ENCODE results near the gene ANKMY1.

The ANKMY1 gene

GRCh38 chr2:240579071-240579762 lies 21.4 kb upstream of the ANKMY1 start:
- DNase-seq, result peak; percentile 44

GRCh38 chr2:240578488-240578887 lies 20.7 kb upstream of the ANKMY1 start:
- no peak for DNase-seq

GRCh38 chr2:240578110-240578450 lies 20.3 kb upstream of the ANKMY1 start:
- DNase-seq, result no peak

GRCh38 chr2:240577281-240578109 lies 19.7 kb upstream of the ANKMY1 start:
- DNase-seq, result no peak

- no peak for DNase-seq
Observed at GRCh38 chr2:240576436-240577205, 18.8 kb upstream of the ANKMY1 start.

- DNase-seq, result no peak
Observed at GRCh38 chr2:240576036-240576435, 18.2 kb upstream of the ANKMY1 start.

- DNase-seq, result no peak
Observed at GRCh38 chr2:240575101-240575965, 17.5 kb upstream of the ANKMY1 start.

GRCh38 chr2:240574386-240575100 lies 16.8 kb upstream of the ANKMY1 start:
- no peak for DNase-seq

- DNase-seq, result no peak
Observed at GRCh38 chr2:240573516-240574385, 16.0 kb upstream of the ANKMY1 start.

GRCh38 chr2:240573071-240573515 lies 15.3 kb upstream of the ANKMY1 start:
- DNase-seq, result no peak

- DNase-seq, result no peak
Observed at GRCh38 chr2:240572141-240573031, 14.6 kb upstream of the ANKMY1 start.

- no peak for DNase-seq
Observed at GRCh38 chr2:240571314-240571973, 13.7 kb upstream of the ANKMY1 start.

GRCh38 chr2:240570531-240571313 lies 12.9 kb upstream of the ANKMY1 start:
- DNase-seq, result no peak

- no peak for DNase-seq
Observed at GRCh38 chr2:240569998-240570530, 12.3 kb upstream of the ANKMY1 start.

- no peak for DNase-seq
Observed at GRCh38 chr2:240569523-240569997, 11.8 kb upstream of the ANKMY1 start.

GRCh38 chr2:240568678-240569522 lies 11.1 kb upstream of the ANKMY1 start:
- peak; percentile 81 for DNase-seq

All from RPMI8226 (cell line).